Neural cell (in vitro differentiated cells): ENCODE results near the gene LRSAM1.

Source experiments
- CTCF ChIP-seq: fragments of 450-650 bp; IDR thresholded peaks from 2 replicates; pipeline ENCODE4 v1.5.1; 2014; ENCODE audit warnings: antibody characterized with exemption, mild to moderate bottlenecking, moderate library complexity; ENCODE audit not compliant: poor library complexity, severe bottlenecking
- POLR2AphosphoS5 ChIP-seq: IDR thresholded peaks from 2 replicates; pipeline ENCODE4 v1.6.1; 2012

GRCh38 chr9:127489471-127490115 lies 38.3 kb downstream of the LRSAM1 start:
- TF ChIP-seq POLR2AphosphoS5 (no peak), CTCF (no peak)
